Natural killer cell treated with Interleukin-12 subunit alpha and Interleukin-12 subunit beta and Interleukin-15 and Interleukin-18, amount 100 ng/mL, for 72 hours (primary cell): Measurements from ENCODE around the gene THAP4. TPM values are rescaled to one million over a fixed set of nuclear protein-coding genes. Genes with fewer than 3 reads are reported as not detected.
A peak's percentile ranks its signal among the peaks of the same experiment; 100 is the strongest.

Source experiments
- ATAC-seq, 2 donors: fragments of 150-1000 bp; cut with Tn5 transposase in 1 of 2; sonication (Bioruptor Pico), chemical (Tn5 transposase) in 1 of 2; 2 replicates each; pipeline ENCODE4 v1.10.0; 2021
- DNase-seq: peaks from one replicate; pipeline ENCODE4 v3.0.0; 2022; ENCODE audit warnings: low spot score
- H3K27ac Mint-ChIP-seq, 2 donors: 1 replicate in 1 of 2; 2 replicates in 1 of 2; pipeline ENCODE4 v1.8.0; 2022; ENCODE audit warnings: mixed read lengths in 2 of 2, mild to moderate bottlenecking in 1 of 2, moderate library complexity in 1 of 2
- H3K27me3 Mint-ChIP-seq, 2 donors: 1 replicate in 1 of 2; 2 replicates in 1 of 2; pipeline ENCODE4 v1.8.0; 2022; ENCODE audit warnings: mixed read lengths in 2 of 2
- H3K36me3 Mint-ChIP-seq: one replicate; pipeline ENCODE4 v1.8.0; 2022; ENCODE audit warnings: mixed read lengths
- H3K4me1 Mint-ChIP-seq, 2 donors: 1 replicate in 1 of 2; 2 replicates in 1 of 2; pipeline ENCODE4 v1.8.0; 2022; ENCODE audit warnings: low read depth in 2 of 2, mixed read lengths in 2 of 2, mild to moderate bottlenecking in 1 of 2
- H3K4me3 Mint-ChIP-seq: one replicate; pipeline ENCODE4 v1.8.0; 2022; ENCODE audit warnings: mixed read lengths
- H3K9me3 Mint-ChIP-seq: 2 replicates; pipeline ENCODE4 v1.8.0; 2022; ENCODE audit warnings: mixed read lengths
- total RNA-seq, 2 donors: library from RNA; stranded (reverse); gene quantifications; one replicate each; pipeline ENCODE4 v1.2.3, GENCODE V29; 2022

Gene THAP4
- total RNA-seq, 2 donors from 2014 or later, result 26.9 to 55.9 TPM

DNA sequence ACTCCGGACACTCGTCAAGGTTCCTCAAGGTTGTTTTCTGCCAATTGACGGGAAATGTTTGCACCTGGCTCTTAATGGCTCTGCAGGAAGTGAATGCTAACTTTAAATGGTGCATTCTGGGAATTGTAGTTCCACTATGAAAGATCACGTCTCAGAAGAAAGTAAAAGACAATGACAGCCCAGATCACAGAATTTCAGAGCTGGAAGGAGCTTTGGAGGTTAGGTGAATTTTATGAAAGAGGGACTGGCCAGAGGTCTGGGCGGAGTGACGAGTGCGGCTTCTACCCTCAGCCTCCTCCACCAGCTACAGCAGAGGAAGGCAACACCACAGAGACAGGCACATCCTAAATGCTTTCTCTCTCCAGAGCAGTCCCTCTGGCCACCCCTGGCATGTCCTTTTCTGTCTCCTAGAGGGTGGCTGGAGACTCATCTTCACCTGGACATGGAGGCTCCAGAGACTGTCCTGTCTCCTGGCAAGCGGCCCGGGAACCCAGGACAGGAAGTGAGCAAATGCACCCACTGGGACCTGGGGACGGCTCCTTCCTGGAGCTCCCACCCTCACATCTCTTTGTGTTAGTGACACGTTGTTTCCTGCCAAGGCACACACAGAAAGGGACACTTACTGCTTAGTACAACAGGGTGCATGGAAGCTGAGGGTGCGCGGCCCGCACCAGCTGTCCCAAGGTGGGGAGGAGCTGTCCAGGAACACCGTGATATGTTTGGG is 19.4 kb downstream of the THAP4 start:
- Mint-ChIP-seq H3K4me3 (peak overlapping the region; percentile 78), H3K27ac (peak overlapping the region; percentile 71 to 91), H3K9me3 (no peaks in the 10 kb centered on the region), H3K27me3 (no peaks in the 10 kb centered on the region), H3K36me3 (peaks cover 10% of the 10 kb centered on the region), H3K4me1 (peaks cover 30 to 33% of the 10 kb centered on the region in 2 donors)
- DNase-seq, result no peak
- ATAC-seq, result peak in 1 of 2 donors; percentile 64

DNA sequence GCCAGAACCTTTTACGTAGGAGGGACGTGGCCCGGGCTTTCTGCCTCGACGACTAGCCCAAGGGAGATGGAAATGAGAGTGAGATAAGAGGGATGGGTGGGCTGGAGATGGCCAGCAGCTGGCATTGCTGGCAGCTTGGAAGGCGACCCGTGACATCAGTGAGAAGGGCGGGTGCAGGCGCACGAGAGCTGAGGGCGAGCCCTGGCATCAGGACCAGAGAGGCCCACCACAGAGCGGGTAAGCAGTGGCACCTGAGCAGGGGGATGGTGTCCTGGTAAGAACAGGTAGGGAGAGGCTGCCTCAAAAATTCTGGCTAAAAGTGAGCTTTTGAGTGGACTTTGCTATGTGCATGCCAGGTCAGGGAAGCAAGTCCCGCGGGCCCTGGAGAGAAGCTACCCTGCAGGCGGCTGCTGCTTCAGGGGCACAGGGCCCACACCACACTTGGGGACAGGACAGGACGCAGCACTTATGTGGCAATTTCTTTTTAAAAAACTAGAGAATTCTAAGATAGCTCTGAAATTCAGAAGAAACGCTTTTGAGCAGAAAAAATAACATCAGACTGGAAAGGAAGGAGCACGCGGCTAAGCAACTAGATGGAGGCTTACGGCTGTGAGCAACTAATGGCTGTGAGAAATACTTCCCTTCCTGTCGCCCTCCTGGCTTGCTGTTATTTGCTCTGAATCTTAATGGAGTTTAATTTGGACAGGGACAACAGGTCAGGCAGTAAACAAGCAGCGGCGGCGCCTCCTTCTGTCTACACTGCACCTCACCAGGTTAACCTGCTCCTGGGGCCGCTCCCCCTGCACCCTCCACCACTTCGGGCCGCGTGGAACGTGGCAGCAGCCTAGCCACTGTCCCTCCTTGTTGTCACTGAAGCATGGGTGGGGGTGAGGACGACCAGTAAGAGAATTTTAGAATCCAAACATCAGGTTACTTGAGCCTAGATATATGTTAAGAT is 20.5 kb downstream of the THAP4 start:
- no peak for ATAC-seq
- DNase-seq, result no peak
- Mint-ChIP-seq H3K27me3 (no peaks in the 10 kb centered on the region), H3K36me3 (peaks cover 8% of the 10 kb centered on the region), H3K27ac (peak overlapping the region in 1 of 2 donors; percentile 65), H3K4me3 (no peak overlapping the region), H3K9me3 (no peaks in the 10 kb centered on the region), H3K4me1 (peaks cover 27 to 31% of the 10 kb centered on the region in 2 donors)

DNA sequence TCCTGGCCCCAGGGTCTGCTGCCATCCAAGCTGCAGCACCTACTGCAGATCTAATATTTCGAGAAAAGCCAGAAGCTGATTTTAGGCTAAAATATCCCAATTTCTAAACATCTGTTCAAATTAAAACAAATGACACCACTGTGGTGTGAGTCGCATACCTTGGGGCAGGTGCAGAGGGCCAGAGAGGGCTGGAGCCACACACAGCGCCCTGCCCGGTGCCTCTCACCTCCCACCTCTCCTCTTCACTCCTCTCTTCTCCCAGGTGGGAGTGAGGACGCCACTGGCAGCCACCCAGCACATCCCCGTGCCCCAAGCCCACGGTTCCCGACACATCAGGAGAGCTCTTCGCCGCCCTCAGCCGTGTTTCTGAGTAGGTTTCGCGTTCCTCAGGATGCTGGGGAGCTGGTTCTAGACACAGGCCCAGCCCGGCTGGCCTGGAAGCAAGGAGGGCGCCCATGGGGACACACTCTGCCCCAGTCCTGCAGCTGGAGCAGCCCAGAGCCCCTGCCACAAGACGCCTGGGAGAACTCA is 21.4 kb downstream of the THAP4 start:
- Mint-ChIP-seq H3K9me3 (no peaks in the 10 kb centered on the region), H3K36me3 (peaks cover 2% of the 10 kb centered on the region), H3K4me3 (no peak overlapping the region), H3K4me1 (peaks cover 20 to 28% of the 10 kb centered on the region in 2 donors), H3K27me3 (no peaks in the 10 kb centered on the region), H3K27ac (peak overlapping the region in 1 of 2 donors; percentile 65)
- no peak for DNase-seq
- no peak for ATAC-seq

DNA sequence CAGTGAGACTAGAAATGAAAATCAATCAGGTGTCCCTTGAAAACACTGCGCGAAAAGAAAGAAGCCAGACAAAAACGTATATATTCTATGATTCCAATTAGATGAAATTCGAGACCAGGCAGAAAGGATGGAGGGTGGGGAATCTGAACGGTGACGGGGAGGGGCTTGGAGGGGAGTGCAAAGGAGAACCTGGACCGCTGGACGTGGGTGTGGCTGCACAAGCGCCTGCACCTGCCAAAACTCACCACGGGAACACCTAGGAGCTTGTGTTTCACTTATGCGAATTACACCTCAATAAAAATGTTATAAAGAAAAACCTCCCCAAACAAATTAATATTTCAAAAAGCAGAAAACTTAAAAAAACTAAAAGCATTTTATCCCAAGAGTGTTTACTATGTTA is 21.9 kb downstream of the THAP4 start:
- H3K4me3 Mint-ChIP-seq, result no peak overlapping the region
- H3K36me3 Mint-ChIP-seq, result no peaks in the 10 kb centered on the region
- no peaks in the 10 kb centered on the region for H3K9me3 Mint-ChIP-seq
- peaks cover 16 to 27% of the 10 kb centered on the region in 2 donors for H3K4me1 Mint-ChIP-seq
- DNase-seq (no peak), ATAC-seq (no peak)
- no peak overlapping the region for H3K27ac Mint-ChIP-seq
- no peaks in the 10 kb centered on the region for H3K27me3 Mint-ChIP-seq

DNA sequence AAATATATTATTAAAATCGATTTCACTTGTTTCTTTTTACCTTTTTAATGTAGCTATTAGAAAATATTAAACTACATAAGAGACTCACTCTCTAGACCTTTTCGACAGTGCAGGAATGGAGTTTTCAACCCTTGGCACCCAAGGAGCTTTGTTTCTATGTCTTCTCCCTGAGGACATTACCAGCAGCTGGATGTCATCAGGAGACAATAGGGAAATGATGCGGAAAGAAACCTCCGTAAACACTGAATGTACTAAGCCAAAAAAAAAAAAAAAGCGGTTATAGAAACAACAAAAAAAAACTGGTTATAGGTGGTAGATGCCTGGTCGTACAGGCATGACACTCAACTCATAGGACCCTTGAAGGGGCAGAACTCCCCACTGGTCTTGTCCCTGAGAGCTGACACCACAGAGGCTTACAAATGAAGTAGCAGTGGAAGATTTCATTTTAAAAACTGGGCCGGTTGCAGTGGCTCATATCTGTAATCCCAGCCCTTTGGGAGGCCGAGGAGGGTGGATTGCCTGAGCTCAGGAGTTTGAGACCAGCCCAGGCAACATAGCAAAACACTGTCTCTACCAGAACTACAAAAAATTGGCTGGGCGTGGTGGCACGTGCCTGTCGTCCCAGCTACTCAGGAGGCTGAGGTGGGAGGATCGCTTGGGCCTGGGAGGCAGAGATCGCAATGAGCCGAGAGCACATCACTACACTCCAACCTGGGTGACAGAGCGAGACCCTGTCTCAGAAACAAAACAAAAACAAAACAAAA is 23.8 kb downstream of the THAP4 start:
- H3K27ac Mint-ChIP-seq, result no peak overlapping the region
- H3K4me3 Mint-ChIP-seq, result no peak overlapping the region
- H3K9me3 Mint-ChIP-seq, result no peaks in the 10 kb centered on the region
- H3K4me1 Mint-ChIP-seq, result peaks cover 24 to 29% of the 10 kb centered on the region in 2 donors
- ATAC-seq (no peak), DNase-seq (no peak)
- H3K36me3 Mint-ChIP-seq, result no peaks in the 10 kb centered on the region
- H3K27me3 Mint-ChIP-seq, result no peaks in the 10 kb centered on the region

DNA sequence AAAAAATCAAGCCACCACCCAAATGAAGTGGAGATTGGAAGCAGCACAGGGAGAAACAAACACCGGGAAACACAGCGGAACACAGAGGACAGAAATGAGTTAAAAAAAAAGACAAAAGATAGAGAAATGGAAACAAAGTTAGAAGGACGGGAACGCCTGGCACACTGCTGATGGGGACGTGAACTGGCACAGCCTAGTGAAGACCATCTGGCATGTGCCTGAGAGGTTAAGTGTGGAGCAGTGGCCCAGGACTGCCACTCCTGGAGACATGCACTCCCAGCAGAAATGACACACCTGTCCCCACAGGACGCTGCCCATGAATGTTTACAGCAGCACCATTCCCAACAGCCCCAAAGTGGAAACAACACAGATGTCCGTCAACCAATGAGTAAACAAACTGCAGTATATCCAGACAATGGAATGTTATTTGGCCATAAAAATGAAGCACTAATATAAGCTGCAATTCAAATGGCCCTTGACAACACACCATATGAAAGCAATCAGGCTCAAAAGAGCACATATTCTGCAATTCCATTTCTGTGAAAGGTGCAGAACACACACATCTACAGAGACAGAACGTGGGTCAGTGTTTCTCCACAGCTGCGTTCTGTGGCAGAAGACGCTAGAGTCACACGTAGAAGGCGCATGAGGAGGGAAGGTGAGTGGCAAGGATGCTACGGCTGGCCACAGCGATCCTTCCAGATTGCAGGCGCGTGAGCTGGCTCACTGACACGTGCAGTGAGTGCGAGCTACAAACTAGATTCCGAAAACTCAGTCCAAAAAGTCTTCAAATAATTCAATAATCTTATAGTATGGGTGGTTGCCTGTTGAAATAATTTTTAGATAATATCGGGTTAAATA is 24.6 kb downstream of the THAP4 start:
- Mint-ChIP-seq H3K27me3 (no peaks in the 10 kb centered on the region), H3K36me3 (no peaks in the 10 kb centered on the region), H3K27ac (no peak overlapping the region), H3K9me3 (no peaks in the 10 kb centered on the region), H3K4me1 (peaks cover 16 to 22% of the 10 kb centered on the region in 2 donors), H3K4me3 (no peak overlapping the region)
- DNase-seq (no peak), ATAC-seq (no peak)

DNA sequence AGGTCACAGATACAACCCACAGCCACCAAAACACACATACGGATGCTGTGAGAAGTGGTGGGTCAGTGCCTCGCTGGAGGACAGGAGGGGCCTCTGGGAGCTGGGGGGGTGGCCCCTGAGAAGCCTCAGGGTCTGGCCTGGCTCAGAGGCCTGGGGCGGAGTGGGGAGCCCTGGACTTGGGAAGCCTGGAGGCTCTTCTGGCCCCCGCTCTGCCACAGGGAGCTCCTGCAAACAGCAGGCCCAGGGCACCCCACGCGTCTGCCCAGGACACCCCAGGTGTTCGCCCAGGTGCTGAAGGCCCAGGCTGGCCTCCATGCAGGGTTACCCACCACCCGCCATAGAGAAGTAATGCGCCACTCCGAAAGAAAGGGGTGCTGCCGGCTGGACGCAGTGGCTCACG is 25.9 kb downstream of the THAP4 start:
- H3K9me3 Mint-ChIP-seq, result no peaks in the 10 kb centered on the region
- H3K4me1 Mint-ChIP-seq, result peaks cover 12 to 18% of the 10 kb centered on the region in 2 donors
- peak overlapping the region in 1 of 2 donors; percentile 68 for H3K27ac Mint-ChIP-seq
- H3K4me3 Mint-ChIP-seq, result peak overlapping the region; percentile 47
- DNase-seq, result no peak
- H3K36me3 Mint-ChIP-seq, result no peaks in the 10 kb centered on the region
- H3K27me3 Mint-ChIP-seq, result no peaks in the 10 kb centered on the region
- ATAC-seq, result no peak

DNA sequence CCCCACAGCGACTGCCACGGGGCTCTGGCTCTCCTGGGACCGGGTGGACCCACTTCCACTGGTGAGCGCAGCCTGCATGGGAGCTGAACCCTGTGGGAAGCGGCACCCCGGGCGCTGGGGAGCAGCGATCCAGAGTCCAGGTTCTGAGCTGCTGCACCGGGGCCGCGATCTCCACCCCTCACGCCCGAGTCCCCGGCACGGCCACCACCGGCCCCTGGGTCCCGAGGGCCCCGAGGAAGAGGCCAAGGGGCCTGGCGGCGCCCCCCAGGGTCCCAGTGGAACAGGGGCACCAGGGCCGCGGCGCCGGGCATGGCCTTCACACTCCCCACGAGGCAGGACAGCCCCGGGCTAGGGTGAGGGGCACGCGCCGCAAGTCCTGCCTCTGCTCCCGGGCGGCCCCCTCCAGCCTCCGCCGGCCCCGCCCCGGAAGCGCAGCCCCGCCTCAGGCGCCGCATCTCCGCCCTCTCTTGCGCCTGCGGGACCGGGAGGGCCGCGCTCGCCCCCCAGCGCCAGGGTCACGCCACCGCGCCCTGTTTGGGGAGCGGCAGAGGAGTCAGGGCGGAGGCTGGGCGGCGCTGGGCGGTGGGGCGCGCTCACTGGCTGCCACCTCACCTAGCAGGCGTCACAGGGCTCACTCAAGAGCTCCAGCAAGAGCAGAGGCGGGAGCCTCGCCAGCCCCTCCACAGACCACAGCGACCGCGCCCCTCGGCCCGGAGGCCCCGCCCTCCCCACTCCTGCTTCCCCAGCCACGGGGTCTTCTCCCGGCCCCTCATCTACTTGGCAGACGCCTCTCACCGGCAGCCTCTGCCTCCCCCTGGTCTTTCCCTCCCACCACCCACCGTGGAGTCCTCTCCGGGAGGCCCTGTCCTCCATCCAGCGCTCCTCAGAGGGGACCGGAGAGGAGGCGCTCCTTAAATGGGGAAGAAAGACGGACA is 26.8 kb downstream of the THAP4 start:
- Mint-ChIP-seq H3K27me3 (no peaks in the 10 kb centered on the region), H3K4me1 (peaks cover 12 to 14% of the 10 kb centered on the region in 2 donors), H3K9me3 (no peaks in the 10 kb centered on the region), H3K27ac (peak overlapping the region; percentile 34 to 68), H3K4me3 (peak overlapping the region; percentile 85), H3K36me3 (no peaks in the 10 kb centered on the region)
- DNase-seq (peak; percentile 90), ATAC-seq (peak; percentile 99)

DNA sequence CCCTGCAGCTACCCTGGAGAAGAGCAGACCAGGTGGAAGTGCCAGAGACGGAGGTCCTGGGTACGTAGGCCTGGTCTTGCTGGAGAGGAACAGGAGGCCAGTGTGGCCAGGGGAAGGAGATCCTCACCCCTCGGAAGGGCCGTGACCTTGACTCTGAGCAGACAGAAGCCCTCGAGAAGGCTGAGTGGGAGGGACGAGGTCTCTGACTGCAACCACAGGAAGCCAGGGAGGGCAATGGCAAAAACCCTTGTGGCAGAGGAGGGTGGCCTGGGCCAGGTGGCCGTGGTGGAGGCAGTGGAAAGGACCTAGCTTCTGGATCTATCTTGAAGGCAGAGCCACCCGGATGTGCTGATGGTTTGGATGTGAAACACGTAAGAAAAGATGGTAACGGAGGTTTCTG is 28.1 kb downstream of the THAP4 start:
- H3K4me3 Mint-ChIP-seq, result peak overlapping the region; percentile 85
- no peak for DNase-seq
- peaks cover 12 to 14% of the 10 kb centered on the region in 2 donors for H3K4me1 Mint-ChIP-seq

DNA sequence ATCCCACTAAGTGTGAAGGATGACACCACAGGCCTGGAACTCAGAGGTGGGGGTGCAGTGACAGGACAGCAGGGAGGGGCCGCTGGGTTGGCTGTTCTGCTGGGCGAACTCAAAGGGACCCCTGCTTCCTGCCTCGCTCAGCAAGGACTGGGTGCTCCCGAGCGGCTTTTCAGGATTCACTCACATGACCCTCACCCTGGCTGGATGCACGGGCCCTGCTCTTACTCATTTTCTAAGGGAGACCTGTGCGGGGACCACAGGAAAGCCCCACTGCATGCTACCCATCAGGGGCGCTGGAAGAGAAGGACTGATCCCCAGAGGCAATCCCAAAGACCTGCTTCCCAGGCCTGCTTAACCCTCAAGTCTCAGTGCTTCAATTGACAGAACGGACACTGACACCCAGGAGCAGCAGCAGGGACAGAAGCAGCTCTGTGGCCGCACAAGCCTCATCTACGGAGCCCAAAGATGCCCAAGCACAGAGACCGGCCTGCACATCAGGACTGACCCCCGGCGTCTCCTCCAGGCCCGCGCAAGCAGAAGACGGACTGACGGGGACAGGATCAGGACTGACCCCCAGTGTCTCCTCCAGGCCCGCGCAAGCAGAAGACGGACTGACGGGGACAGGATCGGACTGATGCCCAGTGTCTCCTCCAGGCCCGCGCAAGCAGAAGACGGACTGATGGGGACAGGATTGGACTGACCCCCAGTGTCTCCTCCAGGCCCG is 29.6 kb downstream of the THAP4 start:
- Mint-ChIP-seq H3K36me3 (no peaks in the 10 kb centered on the region), H3K4me3 (no peak overlapping the region), H3K9me3 (no peaks in the 10 kb centered on the region), H3K4me1 (peaks cover 12 to 16% of the 10 kb centered on the region in 2 donors), H3K27me3 (no peaks in the 10 kb centered on the region), H3K27ac (no peak overlapping the region)
- DNase-seq, result no peak
- ATAC-seq, result no peak

More for the DNA sequence above, 28.1 kb downstream of the THAP4 start:
- no peaks in the 10 kb centered on the region for H3K36me3 Mint-ChIP-seq
- ATAC-seq, result no peak
- H3K27ac Mint-ChIP-seq, result peak overlapping the region; percentile 25 to 79
- no peaks in the 10 kb centered on the region for H3K9me3 Mint-ChIP-seq
- no peaks in the 10 kb centered on the region for H3K27me3 Mint-ChIP-seq

DNA sequence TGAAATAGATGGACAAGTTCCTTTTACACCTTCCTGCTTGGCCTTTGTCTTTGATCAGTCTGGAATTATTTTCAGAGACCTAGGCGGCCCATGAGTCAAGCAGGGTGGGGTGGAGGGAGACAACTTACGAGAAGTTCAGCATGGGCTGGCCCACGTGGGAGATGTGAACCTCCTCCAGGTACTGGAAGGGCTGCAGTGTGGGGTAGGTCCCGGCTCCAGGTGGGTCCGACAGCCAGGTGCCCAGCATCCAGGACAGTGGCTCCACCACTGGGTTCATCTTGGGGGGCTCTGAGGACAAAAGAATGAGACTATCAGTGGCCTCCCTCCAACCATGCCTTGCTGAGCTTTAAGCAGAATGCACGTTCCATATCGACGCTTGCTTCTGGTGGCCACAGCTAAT is 30.8 kb downstream of the THAP4 start:
- Mint-ChIP-seq H3K4me1 (peaks cover 12 to 19% of the 10 kb centered on the region in 2 donors), H3K27me3 (no peaks in the 10 kb centered on the region), H3K9me3 (no peaks in the 10 kb centered on the region), H3K36me3 (peaks cover 5% of the 10 kb centered on the region), H3K4me3 (no peak overlapping the region), H3K27ac (no peak overlapping the region)
- DNase-seq (no peak), ATAC-seq (no peak)
